HepG2 (cell line): ENCODE data around the gene SLC27A2. TPM values are rescaled to one million over a fixed set of nuclear protein-coding genes. Genes with fewer than 3 reads are reported as not detected.
A peak's percentile ranks its signal among the peaks of the same experiment; 100 is the strongest.

ENCODE experiments used
- ATAC-seq: fragments of 200-7000 bp; cut with Tn5 transposase; 3 replicates; pipeline ENCODE4 v1.9.1; 2020; ENCODE audit warnings: mild to moderate bottlenecking, moderate library complexity
- BruUV-seq: library from RNA; stranded (reverse); fragments of 400-500 nt; replicated peaks from 2 replicates; lab custom pipeline; 2021; lab: Mats Ljungman, UMichigan
- CTCF ChIA-PET: fragments of 300-600 bp; formaldehyde crosslinking; extraction: SDS; loops from one replicate; lab custom pipeline; 2021; ENCODE audit warnings: low total read pairs, inconsistent platforms, low intra/inter-chr PET ratio; lab: Yijun Ruan, JAX
- POLR2A ChIA-PET: fragments of 350-600 bp; sonication (Branson Sonifier 250); formaldehyde crosslinking; loops from one replicate; lab custom pipeline; 2020; ENCODE audit warnings: antibody characterized with exemption, inconsistent platforms; lab: Yijun Ruan, JAX
- DNase-seq: peaks from one replicate; pipeline ENCODE4 v3.0.0-alpha.2; 2015; ENCODE audit warnings: low spot score
- FAIRE-seq: peaks from 3 replicates; lab custom pipeline; 2011; peaks lifted over from hg19 to GRCh38; lab: Jason Lieb, UNC
- H2AFZ ChIP-seq: one replicate; pipeline ENCODE4 v1.6.1; 2011; ENCODE audit warnings: low read length, inconsistent platforms
- H3K27ac ChIP-seq: fragments of 300-600 bp; 3 replicates; pipeline ENCODE4 v1.8.0; 2011; ENCODE audit warnings: mixed run types, mild to moderate bottlenecking, mixed read lengths, low read length, inconsistent platforms; ENCODE audit not compliant: insufficient read depth; ENCODE audit errors: extremely low read length
- H3K27me3 ChIP-seq, 2 experiments: fragments of 200-600 bp in 1 of 2; 2 replicates in 1 of 2; 3 replicates in 1 of 2; pipeline versions ENCODE4 v1.6.0 to v1.8.0; 2011; ENCODE audit warnings: low read length in 2 of 2, mild to moderate bottlenecking in 2 of 2, moderate library complexity in 2 of 2, inconsistent platforms in 1 of 2; ENCODE audit not compliant: insufficient read depth in 2 of 2, control insufficient read depth in 1 of 2
- H3K36me3 ChIP-seq, 2 experiments: fragments of 200-600 bp in 1 of 2; replicated peaks in 1 of 2; 2 replicates in 1 of 2; 3 replicates in 1 of 2; pipeline versions ENCODE4 v1.5.1 to v1.8.0; 2011; ENCODE audit warnings: low read length in 2 of 2, inconsistent platforms in 1 of 2; ENCODE audit not compliant: insufficient read depth in 2 of 2, control insufficient read depth in 1 of 2
- H3K4me1 ChIP-seq: 2 replicates; pipeline ENCODE4 v1.5.1; 2012; ENCODE audit warnings: low read length, inconsistent platforms; ENCODE audit not compliant: insufficient read depth
- H3K4me2 ChIP-seq: 2 replicates; pipeline ENCODE4 v1.6.0; 2011; ENCODE audit warnings: low read depth, low read length, inconsistent platforms
- H3K4me3 ChIP-seq, 3 experiments: fragments of 200-600 bp in 1 of 3; sonication (generic), shearing (Covaris generic) in 1 of 3; replicated peaks in 1 of 3; 2 replicates each; pipeline ENCODE4 v1.5.1; 2011 to 2016; ENCODE audit warnings: low read length in 3 of 3, inconsistent platforms in 2 of 3, low read depth in 2 of 3, mild to moderate bottlenecking in 2 of 3, control low read depth in 1 of 3, mixed read lengths in 1 of 3; ENCODE audit not compliant: insufficient read depth in 1 of 3
- H3K79me2 ChIP-seq: one replicate; pipeline ENCODE4 v1.6.1; 2011; ENCODE audit warnings: low read length, inconsistent platforms; ENCODE audit not compliant: insufficient read depth
- H3K9ac ChIP-seq: 2 replicates; pipeline ENCODE4 v1.6.0; 2011; ENCODE audit warnings: mild to moderate bottlenecking, low read depth, low read length, inconsistent platforms; ENCODE audit not compliant: insufficient read depth
- H3K9me3 ChIP-seq: 2 replicates; pipeline ENCODE4 v1.5.1; 2012; ENCODE audit warnings: mild to moderate bottlenecking, low read length
- H4K20me1 ChIP-seq: 2 replicates; pipeline ENCODE4 v1.6.0; 2011; ENCODE audit warnings: inconsistent platforms, mild to moderate bottlenecking, low read length, moderate library complexity; ENCODE audit not compliant: insufficient read depth
- CBFB ChIP-seq: sonication (generic); formaldehyde crosslinking; IDR thresholded peaks from 2 replicates; pipeline ENCODE4 v1.4.0; 2020; ENCODE audit warnings: missing genetic modification reagents
- NFYC ChIP-seq: IDR thresholded peaks from 2 replicates; pipeline ENCODE4 v1.6.1; 2016; ENCODE audit warnings: missing genetic modification reagents, missing compliant biosample characterization
- PCBP1 ChIP-seq: fragments of 200-400 bp; formaldehyde crosslinking; IDR thresholded peaks from 2 replicates; pipeline ENCODE4 v1.6.1; 2017; ENCODE audit warnings: mild to moderate bottlenecking, low read depth, low read length, borderline replicate concordance
- POGZ ChIP-seq: sonication (generic); formaldehyde crosslinking; IDR thresholded peaks from 2 replicates; pipeline ENCODE4 v1.4.0; 2020; ENCODE audit warnings: mild to moderate bottlenecking, missing genetic modification reagents
- SATB2 ChIP-seq: sonication (generic); formaldehyde crosslinking; IDR thresholded peaks from 2 replicates; pipeline ENCODE4 v1.5.0; 2020; ENCODE audit warnings: missing genetic modification reagents
- ZBTB40 ChIP-seq, 2 experiments: fragments of 450-650 bp in 1 of 2; sonication (generic) in 1 of 2; formaldehyde crosslinking in 1 of 2; IDR thresholded peaks; 2 replicates each; pipeline versions ENCODE4 v1.6.1 to v1.8.0; 2016 to 2022; ENCODE audit warnings: antibody characterized with exemption in 1 of 2, mild to moderate bottlenecking in 1 of 2, missing genetic modification reagents in 1 of 2
- ZNF780A ChIP-seq: sonication (generic); formaldehyde crosslinking; IDR thresholded peaks from 2 replicates; pipeline ENCODE4 v1.8.0; 2022; ENCODE audit warnings: mild to moderate bottlenecking, missing genetic modification reagents, moderate library complexity
- WGBS: methylation state at CpG from one replicate; pipeline ENCODE4 v1.1.6; 2017; ENCODE audit warnings: low lambda C conversion rate; 5-methylcytosine and 5-hydroxymethylcytosine counted together
- in situ Hi-C: cut with HindIII; loops from 2 replicates; pipeline ENCODE4 v1.10.0; 2017; ENCODE audit warnings: low pct_unique_long_range_greater_than_20kb; ENCODE audit not compliant: extremely low pct_ligation_motif_present
- intact Hi-C: fragments of 100-400 bp; cut with micrococcal nuclease; formaldehyde crosslinking; loops from one replicate; pipeline ENCODE4 v1.10.0; 2022; ENCODE audit not compliant: unreplicated experiment
- polyA plus RNA-seq, 8 experiments: library from polyadenylated mRNA; depleted of rRNA in 3 of 8; stranded (reverse) in 7 of 8; unstranded in 1 of 8; fragments of >200 nt; fragmentation: Illumina TruSeq in 4 of 8; extraction: Trizol in 4 of 8; gene quantifications; 2 replicates each; pipeline versions ENCODE4 v1.2.1 to v1.2.3, GENCODE V29; 2011 to 2016; ENCODE audit warnings: low read depth in 4 of 8, missing spikeins in 1 of 8, mixed read lengths in 1 of 8; ENCODE audit not compliant: insufficient read depth in 1 of 8
- total RNA-seq, 5 experiments: library from RNA; depleted of rRNA; stranded (reverse); fragments of >200 nt; fragmentation: Illumina TruSeq; extraction: Trizol; gene quantifications; 2 replicates each; pipeline ENCODE4 v1.2.3, GENCODE V29; 2016; ENCODE audit warnings: low read depth in 1 of 5
- TF ChIP-seq, protein P1 (sequence below): sonication (generic); formaldehyde crosslinking; IDR thresholded peaks from 2 replicates; pipeline ENCODE4 v1.4.0; 2020; ENCODE audit warnings: missing genetic modification reagents

The SLC27A2 gene
- total and polyA plus RNA-seq, 2 of the 13 experiments (the other 11 are each of a cell fraction or from before 2014, with no cell fraction given), result 14.6 to 23.4 TPM

DNA sequence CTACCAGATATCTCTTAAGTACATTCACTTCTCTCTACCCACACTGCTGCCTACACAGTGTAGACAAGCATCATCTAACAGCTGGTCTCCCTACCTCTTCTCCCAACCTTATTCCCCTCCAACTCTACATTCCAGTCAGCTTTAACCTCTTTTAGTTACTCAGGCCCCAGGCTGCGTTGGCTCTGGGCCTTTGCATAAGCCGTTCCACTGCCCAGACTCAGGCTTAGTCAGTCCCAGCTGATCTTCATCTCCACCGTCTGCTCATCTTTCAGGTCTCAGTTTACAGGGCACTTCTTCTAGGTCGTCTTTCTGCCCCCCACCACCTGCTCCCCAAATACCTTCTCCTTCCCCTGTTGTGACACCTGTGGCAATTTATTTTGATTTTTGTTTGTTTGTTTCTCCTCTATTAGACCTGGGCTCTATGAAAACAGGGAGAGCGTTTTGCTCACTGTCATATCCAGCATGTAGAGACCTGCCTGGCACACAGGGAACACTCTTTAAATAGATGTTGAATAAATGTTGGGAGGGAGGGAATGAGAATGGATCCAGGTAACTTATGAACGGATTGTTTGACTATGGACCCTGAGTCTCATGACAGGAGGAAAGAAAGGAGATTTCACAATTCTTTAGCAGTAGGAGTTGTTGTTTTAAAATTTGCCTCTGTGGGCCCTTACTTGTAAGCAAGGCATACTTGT, 11.1 kb downstream of the SLC27A2 start:
- Histone ChIP-seq H3K27ac (no peak overlapping the region), H3K4me2 (no peak overlapping the region), H3K27me3 (no peaks in the 10 kb centered on the region), H3K9me3 (no peaks in the 10 kb centered on the region), H3K79me2 (no peaks in the 10 kb centered on the region), H3K36me3 (peaks cover 0 to under 1% of the 10 kb centered on the region in 2 experiments; a peak in 4 of 5 replicates), H2AFZ (no peak overlapping the region), H3K9ac (no peak overlapping the region), H3K4me3 (no peak overlapping the region), H4K20me1 (no peaks in the 10 kb centered on the region), H3K4me1 (peaks cover 52% of the 10 kb centered on the region)
- TF ChIP-seq SATB2 (CRISPR knock-in tag) (no peak), CBFB (CRISPR knock-in tag) (no peak), ZNF780A (CRISPR knock-in tag) (no peak), POGZ (CRISPR knock-in tag) (no peak), PCBP1 (no peak)
- TF ChIP-seq, protein P1, sequence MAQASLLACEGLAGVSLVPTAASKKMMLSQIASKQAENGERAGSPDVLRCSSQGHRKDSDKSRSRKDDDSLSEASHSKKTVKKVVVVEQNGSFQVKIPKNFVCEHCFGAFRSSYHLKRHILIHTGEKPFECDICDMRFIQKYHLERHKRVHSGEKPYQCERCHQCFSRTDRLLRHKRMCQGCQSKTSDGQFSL, result no peak
- BruUV-seq, result no TSS peak
- ChIA-PET CTCF (no interaction called here), POLR2A (no interaction called here)
- in situ Hi-C loops, result loop anchor here (25.0 kb wide), 1 partner anchor 719 kb away; the partner anchor contains the start of gene AP4E1
- ATAC-seq (no peak), FAIRE-seq (no peak), DNase-seq (no peak)
- intact Hi-C loops, result no loop called here
- WGBS, result 87% methylated on average over 6 of the region's 6 CpGs

GRCh38 chr15:50202003-50202402, 20.0 kb downstream of the SLC27A2 start:
- ChIA-PET CTCF (no interaction called here), POLR2A (no interaction called here)
- intact Hi-C loops (no loop called here), in situ Hi-C loops (no loop called here)
- TF ChIP-seq NFYC (CRISPR knock-in tag), result no peak
- TF ChIP-seq ZBTB40 (IDR thresholded peaks at IDR 0.05), result no peak
- TF ChIP-seq ZBTB40 (CRISPR knock-in tag; IDR thresholded peaks at IDR 0.05), result peak; percentile 53; the same call in 1 of the 2 replicates
- Histone ChIP-seq H4K20me1 (no peaks in the 10 kb centered on the region), H3K9me3 (no peaks in the 10 kb centered on the region), H2AFZ (no peak overlapping the region), H3K27ac (no peak overlapping the region), H3K27me3 (no peaks in the 10 kb centered on the region), H3K4me1 (no peaks in the 10 kb centered on the region), H3K4me3 (no peak overlapping the region), H3K36me3 (peaks cover 6 to 38% of the 10 kb centered on the region in 2 experiments; a peak in 4 of 5 replicates), H3K79me2 (no peaks in the 10 kb centered on the region), H3K9ac (no peak overlapping the region), H3K4me2 (no peak overlapping the region)
- ATAC-seq (no peak), FAIRE-seq (no peak), DNase-seq (no peak)
- no TSS peak for BruUV-seq
